Caki2 (cell line): Measurements from ENCODE around the gene CARD8. TPM values are rescaled to one million over a fixed set of nuclear protein-coding genes. Genes with fewer than 3 reads are reported as not detected.
"Not testable (repeated sequence)": the region's sequence is repeated elsewhere in the genome, so short reads cannot be mapped to it uniquely, and the experiment has no call there.

ENCODE experiments used
- DNase-seq: peaks from one replicate; pipeline ENCODE4 v3.0.0-alpha.2; 2015; ENCODE audit warnings: low read depth
- in situ Hi-C: cut with HindIII; loops from 2 replicates; pipeline ENCODE4 v1.10.0; 2016; ENCODE audit warnings: low sequenced_read_pairs, low pct_unique_long_range_greater_than_20kb, mixed read lengths
- total RNA-seq: library from RNA; depleted of rRNA; stranded (reverse); fragments of >200 nt; shearing (Covaris generic); gene quantifications from 2 replicates; pipeline ENCODE4 v1.2.3, GENCODE V29; 2014; ENCODE audit warnings: low replicate concordance

Gene CARD8
- total RNA-seq, 1 experiment from 2014 or later, result 13.5 TPM

DNA sequence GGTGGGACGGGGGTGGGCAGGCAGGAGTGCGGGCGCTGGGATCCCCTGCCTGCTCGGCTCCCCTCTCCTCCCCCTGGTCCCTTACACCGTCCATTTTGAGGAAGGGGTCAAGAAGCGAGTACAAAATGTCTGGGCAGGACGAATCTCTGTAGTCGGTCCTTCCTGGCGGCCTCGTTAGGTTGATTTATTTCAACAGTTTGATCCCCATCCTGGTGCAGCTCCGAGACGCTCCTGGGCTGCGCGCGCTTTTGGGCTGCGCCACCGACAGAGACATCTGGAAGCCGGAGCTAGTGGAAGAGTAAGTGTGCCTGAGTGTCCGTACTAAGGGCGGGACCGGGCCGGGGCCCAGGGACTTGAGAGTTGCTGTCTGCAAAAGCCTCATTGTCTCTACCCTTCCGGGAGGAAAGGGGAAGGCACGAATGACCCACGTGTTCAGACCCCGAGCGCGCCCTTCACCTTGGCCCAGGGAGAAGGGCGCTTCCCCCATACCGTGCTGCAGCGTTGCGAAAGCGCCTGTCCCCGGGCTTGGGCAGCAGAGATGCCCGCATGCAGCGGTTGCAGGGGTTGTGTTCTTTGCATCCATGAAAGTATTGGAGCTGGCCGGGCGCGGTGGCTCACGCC lies 15.9 kb upstream of the CARD8 start:
- in situ Hi-C loops, result no loop called here
- DNase-seq, result peak; percentile 64

DNA sequence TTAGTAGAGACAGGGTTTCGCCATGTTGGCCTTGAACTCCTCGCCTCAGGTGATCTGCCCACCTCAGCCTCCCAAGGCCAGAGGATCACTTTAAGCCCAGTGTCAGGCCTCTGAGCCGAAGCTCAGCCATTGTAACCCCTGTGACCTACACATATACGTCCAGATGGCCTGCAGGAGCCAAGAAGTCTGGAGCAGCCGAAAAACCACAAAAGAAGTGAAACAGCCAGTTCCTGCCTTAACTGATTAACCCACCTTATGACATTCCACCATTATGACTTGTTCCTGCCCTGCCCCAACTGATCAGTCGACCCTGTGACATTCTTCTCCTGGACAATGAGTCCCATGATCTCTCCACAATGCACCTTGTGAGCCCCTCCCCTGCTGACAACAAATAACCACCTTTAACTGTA lies 13.9 kb upstream of the CARD8 start:
- in situ Hi-C loops, result not testable (repeated sequence)
- peak; percentile 79 for DNase-seq

DNA sequence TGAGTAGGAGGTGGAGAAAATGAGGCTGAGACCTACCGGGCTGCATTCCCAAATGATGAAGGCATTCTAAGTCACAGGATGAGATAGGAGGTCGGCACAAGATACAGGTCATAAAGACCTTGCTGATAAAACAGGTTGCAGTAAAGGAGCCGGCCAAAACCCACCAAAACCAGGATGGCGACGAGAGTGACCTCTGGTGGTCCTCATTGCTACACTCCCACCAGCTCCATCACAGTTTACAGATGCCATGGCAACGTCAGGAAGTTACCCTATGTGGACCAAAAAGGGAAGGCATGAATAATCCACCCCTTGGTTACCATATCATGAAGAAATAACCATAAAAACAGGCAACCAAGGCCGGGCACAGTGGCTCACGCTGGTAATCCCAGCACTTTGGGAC lies 9.6 kb upstream of the CARD8 start:
- in situ Hi-C loops, DNase-seq: not testable (repeated sequence)

GRCh38 chr19:48260359-48260714 lies 4.6 kb upstream of the CARD8 start:
- in situ Hi-C loops, DNase-seq: not testable (repeated sequence)

- DNase-seq, in situ Hi-C loops: not testable (repeated sequence)
Observed at GRCh38 chr19:48258992-48259391, 3.3 kb upstream of the CARD8 start.

GRCh38 chr19:48258350-48258749 lies 2.6 kb upstream of the CARD8 start:
- in situ Hi-C loops, result no loop called here
- DNase-seq, result no peak

DNA sequence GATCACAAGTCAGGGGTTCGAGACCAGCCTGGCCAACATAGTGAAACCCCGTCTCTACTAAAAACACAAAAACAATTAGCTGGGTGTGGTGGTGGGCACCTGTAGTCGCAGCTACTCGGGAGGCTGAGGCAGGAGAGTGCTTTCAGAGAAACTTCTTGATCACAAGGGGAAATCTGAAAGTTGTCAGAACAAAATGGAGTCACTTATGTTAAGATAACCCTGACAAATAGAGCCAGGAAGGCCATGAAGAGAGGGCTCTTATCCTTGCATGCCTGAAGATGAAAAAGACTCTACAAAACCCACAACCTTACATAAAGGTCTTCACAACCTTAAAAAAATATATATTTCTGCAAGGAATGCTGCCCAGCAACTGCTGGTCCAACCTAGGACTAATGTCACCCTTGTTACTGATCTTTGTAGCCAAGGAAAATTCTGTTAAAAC lies 1.2 kb downstream of the CARD8 start:
- DNase-seq, result no peak
- in situ Hi-C loops, result no loop called here

GRCh38 chr19:48253999-48254398 lies 1.7 kb downstream of the CARD8 start:
- no peak for DNase-seq
- in situ Hi-C loops, result no loop called here

DNA sequence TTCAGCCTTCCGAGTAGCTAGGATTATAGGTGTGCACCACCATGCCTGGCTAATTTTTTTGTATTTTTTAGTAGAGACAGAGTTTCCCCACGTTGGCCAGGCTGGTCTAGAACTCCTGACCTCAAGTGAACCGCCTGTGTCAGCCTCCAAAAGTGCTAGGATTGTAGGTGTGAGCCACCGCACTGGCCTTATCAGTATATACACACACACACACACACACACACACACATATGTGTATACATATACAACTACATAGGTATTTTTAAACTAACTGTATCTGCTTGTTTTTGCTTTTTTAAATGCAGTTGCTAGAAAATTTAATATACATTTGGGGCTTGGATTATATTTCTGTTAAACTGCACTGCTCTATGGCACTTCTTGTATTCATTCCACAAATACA lies 3.1 kb downstream of the CARD8 start:
- DNase-seq, result no peak
- in situ Hi-C loops, result no loop called here

GRCh38 chr19:48250290-48251025 lies 5.3 kb downstream of the CARD8 start:
- in situ Hi-C loops, result no loop called here
- DNase-seq, result no peak

- in situ Hi-C loops, result no loop called here
- no peak for DNase-seq
Observed at GRCh38 chr19:48249502-48250014, 6.2 kb downstream of the CARD8 start.

DNA sequence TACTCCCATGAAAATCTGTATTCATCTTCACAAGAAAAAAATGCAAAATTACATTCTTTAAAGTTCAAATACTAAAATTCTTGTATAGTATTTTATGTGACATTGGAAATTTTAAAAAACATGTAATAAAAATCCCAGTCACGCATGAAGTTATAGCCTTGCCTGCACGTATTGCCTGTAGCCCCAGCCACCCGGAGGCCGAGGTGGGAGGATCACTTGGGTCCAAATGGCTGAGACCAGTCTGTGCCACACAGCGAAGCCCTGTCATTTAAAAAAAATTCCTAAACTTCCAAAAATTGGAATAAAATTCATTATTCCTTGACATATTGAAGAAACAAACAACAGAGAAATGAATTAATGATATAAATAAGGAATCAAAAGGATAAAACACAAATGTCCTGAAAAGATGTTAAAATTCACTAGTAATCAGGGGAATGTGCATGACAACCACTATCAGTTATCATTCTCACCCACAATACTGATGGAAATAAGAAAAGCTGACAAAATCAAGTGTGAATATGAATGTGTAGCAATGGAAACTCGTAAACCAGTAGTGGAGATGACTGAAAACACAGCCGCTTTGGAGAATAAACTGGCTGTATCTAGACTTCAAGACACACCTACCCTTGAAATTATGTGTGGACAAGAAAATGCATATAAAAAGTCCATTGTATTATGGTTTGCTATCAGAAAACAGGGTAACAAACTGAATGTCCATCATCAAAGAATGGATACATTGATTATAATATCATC lies 7.5 kb downstream of the CARD8 start:
- no peak for DNase-seq
- in situ Hi-C loops, result no loop called here

- in situ Hi-C loops, result no loop called here
- DNase-seq, result no peak
Observed at GRCh38 chr19:48247212-48247611, 8.5 kb downstream of the CARD8 start.

GRCh38 chr19:48246101-48246500 lies 9.6 kb downstream of the CARD8 start:
- in situ Hi-C loops, result no loop called here
- DNase-seq, result no peak

DNA sequence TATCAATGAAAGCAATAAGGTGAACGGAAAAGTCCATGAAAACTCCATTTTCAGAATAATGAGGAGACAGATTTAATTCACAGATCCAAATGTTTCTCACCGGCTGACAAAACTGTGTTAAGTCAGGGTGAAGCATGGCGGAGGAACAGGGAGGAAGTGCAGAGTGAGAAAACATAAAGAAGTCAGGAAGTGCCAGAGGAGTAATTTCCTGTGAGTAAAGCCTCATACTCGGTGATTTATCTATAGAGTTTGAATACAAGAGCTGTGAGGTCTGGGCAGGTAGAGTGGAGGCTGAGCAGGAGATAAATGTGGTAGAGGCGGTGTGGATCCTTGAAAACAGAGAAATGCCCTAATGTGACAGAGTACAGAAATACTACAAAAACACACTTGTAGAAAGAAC lies 11.4 kb downstream of the CARD8 start:
- in situ Hi-C loops, result no loop called here
- no peak for DNase-seq

DNA sequence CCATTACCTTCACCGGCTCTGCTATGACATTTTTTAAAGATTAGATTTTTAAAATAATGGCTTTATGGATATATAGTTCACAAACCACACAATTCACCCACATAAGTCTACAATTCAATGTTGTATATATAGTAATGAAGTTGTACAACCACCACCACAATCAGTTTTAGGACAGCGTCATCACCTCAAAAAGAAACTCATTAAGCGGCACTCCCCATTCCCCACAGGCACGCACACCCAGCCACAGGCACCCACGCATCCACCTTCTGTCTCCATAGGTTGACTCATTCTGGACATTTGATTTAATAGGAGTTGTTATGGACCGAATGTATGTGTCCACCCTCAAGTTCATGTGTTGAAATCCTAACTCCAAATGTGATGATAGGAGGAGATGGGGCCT lies 13.9 kb downstream of the CARD8 start:
- DNase-seq, in situ Hi-C loops: not testable (repeated sequence)

DNA sequence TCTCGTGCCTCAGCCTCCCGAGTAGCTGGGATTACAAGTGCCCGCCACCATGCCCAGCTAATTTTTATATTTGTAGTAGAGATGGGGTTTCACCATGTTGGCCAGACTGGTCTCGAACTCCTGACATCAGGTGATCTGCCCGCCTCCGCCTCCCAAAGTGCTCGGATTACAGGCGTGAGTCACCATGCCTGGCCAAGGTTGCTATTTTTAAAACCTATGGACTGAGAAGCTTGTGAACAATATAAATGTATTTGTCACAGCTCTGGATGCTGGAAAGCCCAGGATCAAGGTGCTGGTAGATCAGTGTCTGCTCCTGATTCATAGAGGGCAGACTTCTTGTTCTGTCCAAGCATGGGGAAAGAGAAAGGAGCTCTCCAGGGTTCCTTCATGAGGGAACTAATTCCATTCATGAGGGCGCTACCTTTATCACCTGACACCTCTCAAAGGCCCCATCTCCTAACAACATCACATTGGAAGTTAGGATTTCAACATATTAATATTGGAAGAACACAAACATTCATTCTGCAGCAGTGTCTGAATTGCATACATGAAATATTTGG lies 16.1 kb downstream of the CARD8 start:
- in situ Hi-C loops, result no loop called here
- DNase-seq, result peak; percentile 11

DNA sequence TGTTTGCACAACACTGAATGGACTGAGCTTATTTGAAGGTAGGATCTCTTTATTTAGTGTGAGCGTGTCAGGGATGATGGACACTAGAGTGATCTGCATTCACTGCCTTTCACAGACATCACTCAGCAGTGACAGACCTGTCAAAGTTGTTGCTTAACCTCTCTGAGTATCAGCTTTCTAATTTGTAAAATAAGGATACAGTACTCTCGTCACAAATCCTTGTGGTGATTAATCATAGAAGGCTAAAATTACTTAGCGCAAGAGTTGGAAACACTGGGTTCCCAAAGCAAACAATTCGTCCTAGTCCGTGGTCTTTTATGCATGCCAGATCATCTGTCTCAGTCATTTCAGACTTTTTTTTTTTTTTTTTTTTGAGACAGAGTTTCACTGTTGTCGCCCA lies 16.6 kb downstream of the CARD8 start:
- in situ Hi-C loops, result no loop called here
- no peak for DNase-seq

GRCh38 chr19:48237057-48237456 lies 18.7 kb downstream of the CARD8 start:
- in situ Hi-C loops, result no loop called here
- no peak for DNase-seq
